ENCODE results near the gene NOL3. TPM values are rescaled to one million over a fixed set of nuclear protein-coding genes. Genes with fewer than 3 reads are reported as not detected.

NOL3 gene
- total and polyA plus RNA-seq, 3 donors from 2014 or later: 11.8 to 34.9 (median 16.2) TPM

GRCh38 chr16:67184453-67184994 lies 14.2 kb downstream of the NOL3 start:
- Histone ChIP-seq H3K36me3 (ENCODE audit: low read depth, missing control alignments) (no peaks in the 10 kb centered on the region), H3K4me3 (peak overlapping the region; percentile 64 to 81), H3K27ac (peak overlapping the region; percentile 98 to 99), H3K4me1 (peaks cover 29% of the 10 kb centered on the region), H3K9me3 (no peaks in the 10 kb centered on the region), H3K27me3 (no peaks in the 10 kb centered on the region)
- DNase-seq: no peak
- TF ChIP-seq POLR2A (IDR thresholded peaks at IDR 0.05): no peak
- no peak for TF ChIP-seq CTCF (IDR thresholded peaks at IDR 0.05)
- intact Hi-C loops (cut with DNase I; ENCODE audit: low total_unique reads): no loop called here
- WGBS, 2 donors: 2 to 5% methylated on average over 40 to 57 of the region's 59 CpGs

DNA sequence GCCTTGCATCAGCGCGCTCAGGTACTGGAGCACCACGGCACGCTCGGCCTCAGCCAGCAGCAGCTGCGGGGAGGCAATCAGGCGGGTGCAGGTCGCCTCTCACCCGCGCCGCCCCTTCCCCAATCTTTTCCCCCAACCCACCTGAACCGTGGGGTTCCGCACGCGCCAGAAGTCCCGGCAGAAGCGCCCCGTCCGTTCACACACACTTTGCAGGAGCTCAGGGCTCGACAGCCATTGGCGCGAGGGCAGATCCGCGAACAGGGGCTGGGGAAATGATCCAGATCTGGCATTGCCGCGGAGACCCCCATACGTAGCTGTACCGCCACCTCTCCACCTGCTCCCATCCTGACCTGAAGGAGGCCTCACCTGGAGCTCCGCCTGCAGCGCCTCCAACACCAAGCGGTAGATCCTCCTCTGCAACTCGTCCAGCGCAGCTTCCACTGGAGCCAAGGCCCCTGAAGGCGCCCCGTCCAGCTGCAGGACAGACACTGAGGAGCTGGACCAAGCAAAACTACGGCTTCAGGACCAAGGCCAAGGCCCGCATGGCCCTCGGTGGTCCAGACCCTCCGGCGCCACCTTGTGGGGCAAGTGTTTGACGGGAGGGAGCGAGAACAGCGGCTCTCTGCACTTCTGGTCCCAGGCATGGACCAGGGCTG lies 14.8 kb downstream of the NOL3 start:
- Histone ChIP-seq H3K4me3 (peak overlapping the region; percentile 64 to 81), H3K9me3 (no peaks in the 10 kb centered on the region), H3K4me1 (peaks cover 32% of the 10 kb centered on the region), H3K27me3 (no peaks in the 10 kb centered on the region), H3K36me3 (ENCODE audit: low read depth, missing control alignments) (no peaks in the 10 kb centered on the region), H3K27ac (peak overlapping the region; percentile 98 to 99)
- intact Hi-C loops (cut with DNase I; ENCODE audit: low total_unique reads): no loop called here
- DNase-seq: peak; percentile 95
- 6 to 7% methylated on average over 18 to 41 of the region's 43 CpGs for WGBS, 2 donors
- no peak for TF ChIP-seq POLR2A (IDR thresholded peaks at IDR 0.05)
- peak; percentile 77 to 81 (median 80) for TF ChIP-seq CTCF (IDR thresholded peaks at IDR 0.05)

DNA sequence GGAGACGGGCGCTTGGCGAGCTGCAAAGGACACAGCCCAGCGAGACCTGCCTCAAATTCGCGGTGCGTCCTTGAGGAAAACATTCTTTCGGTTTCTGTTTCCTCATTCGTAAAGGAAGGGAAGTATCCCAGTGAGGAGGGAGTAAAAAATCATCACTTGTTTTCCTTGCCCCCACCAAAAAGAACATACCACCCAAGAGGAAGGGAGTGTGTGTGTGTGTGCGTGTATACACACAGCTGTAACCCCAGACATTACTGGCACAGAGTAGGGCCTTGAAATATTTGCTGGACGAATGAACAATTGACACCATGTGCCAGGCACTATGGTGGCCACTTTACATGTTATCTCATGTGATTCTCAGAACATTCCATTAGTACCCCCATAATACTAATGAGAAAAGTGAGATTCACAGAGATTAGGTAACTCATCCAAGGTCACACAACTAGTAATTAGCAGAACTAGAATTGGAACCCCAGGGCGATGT lies 15.4 kb downstream of the NOL3 start:
- TF ChIP-seq CTCF (IDR thresholded peaks at IDR 0.05) (no peak), POLR2A (IDR thresholded peaks at IDR 0.05) (no peak)
- Histone ChIP-seq H3K27ac (peak overlapping the region; percentile 98 to 99), H3K4me3 (peak overlapping the region in 1 of 2 donors; percentile 81), H3K4me1 (peaks cover 34% of the 10 kb centered on the region), H3K36me3 (ENCODE audit: low read depth, missing control alignments) (no peaks in the 10 kb centered on the region), H3K9me3 (no peaks in the 10 kb centered on the region), H3K27me3 (no peaks in the 10 kb centered on the region)
- 4 to 6% methylated on average over 12 of the region's 12 CpGs for WGBS, 2 donors
- intact Hi-C loops (cut with DNase I; ENCODE audit: low total_unique reads): no loop called here
- DNase-seq: no peak

DNA sequence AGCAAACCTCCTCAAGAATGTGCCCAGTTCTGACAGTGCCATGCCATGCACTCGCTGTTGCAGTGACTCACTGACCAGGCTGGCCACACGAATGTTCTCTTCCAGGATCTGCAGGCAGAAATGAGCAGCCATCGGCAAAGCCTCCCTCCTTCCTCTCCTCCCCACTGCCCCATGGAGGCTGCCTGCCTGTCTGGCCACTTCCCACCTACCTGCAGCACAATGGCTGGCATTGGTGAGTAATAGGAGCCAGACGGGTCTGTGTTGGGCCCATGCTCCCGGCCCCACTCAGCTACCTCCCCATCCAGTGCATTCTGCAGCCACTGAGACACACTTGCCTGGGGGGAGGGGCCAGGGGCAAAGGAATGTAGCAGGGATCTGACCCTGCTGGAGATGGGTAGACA lies 16.2 kb downstream of the NOL3 start:
- Histone ChIP-seq H3K4me3 (no peak overlapping the region), H3K27me3 (no peaks in the 10 kb centered on the region), H3K27ac (no peak overlapping the region), H3K9me3 (no peaks in the 10 kb centered on the region), H3K36me3 (ENCODE audit: low read depth, missing control alignments) (no peaks in the 10 kb centered on the region), H3K4me1 (peaks cover 40% of the 10 kb centered on the region)
- 47 to 69% methylated on average over 3 to 5 of the region's 5 CpGs for WGBS, 2 donors
- no peak for TF ChIP-seq CTCF (IDR thresholded peaks at IDR 0.05)
- TF ChIP-seq POLR2A (IDR thresholded peaks at IDR 0.05): no peak
- intact Hi-C loops (cut with DNase I; ENCODE audit: low total_unique reads): no loop called here
- DNase-seq: no peak
